GM12878 (cell line): Measurements from ENCODE around the gene DDR2.
A peak's percentile ranks its signal among the peaks of the same experiment; 100 is the strongest.
"Not testable (repeated sequence)": the region's sequence is repeated elsewhere in the genome, so short reads cannot be mapped to it uniquely, and the experiment has no call there.

Source experiments
- CTCF ChIP-seq, 3 experiments: IDR thresholded peaks in 2 of 3; conservative IDR thresholded peaks in 1 of 3; 2 replicates each; pipeline ENCODE4 v1.5.1; 2011; ENCODE audit warnings: low read depth in 3 of 3, low read length in 3 of 3, mild to moderate bottlenecking in 3 of 3, control low read depth in 2 of 3, moderate library complexity in 2 of 3, inconsistent platforms in 1 of 3, mixed read lengths in 1 of 3; ENCODE audit not compliant: control insufficient read depth in 2 of 3, insufficient read depth in 1 of 3; ENCODE audit errors: extremely low read depth in 1 of 3
- FOS ChIP-seq: IDR thresholded peaks from 3 replicates; pipeline ENCODE4 v1.6.1; 2011; ENCODE audit warnings: borderline replicate concordance; ENCODE audit not compliant: insufficient read length; ENCODE audit errors: extremely low read depth
- JUND ChIP-seq: IDR thresholded peaks from 2 replicates; pipeline ENCODE4 v1.6.1; 2012; ENCODE audit warnings: low read depth, mild to moderate bottlenecking, low read length, improper control_type of control experiment, moderate library complexity
- NRF1 ChIP-seq: conservative IDR thresholded peaks from 2 replicates; pipeline ENCODE4 v1.6.1; 2011; ENCODE audit warnings: mild to moderate bottlenecking, low read depth, low read length, improper control_type of control experiment
- ZSCAN29 ChIP-seq: fragments of 450-650 bp; IDR thresholded peaks from 2 replicates; pipeline ENCODE4 v1.6.1; 2017; ENCODE audit warnings: mild to moderate bottlenecking, moderate library complexity

GRCh38 chr1:162790303-162790984 lies 158.2 kb downstream of the DDR2 start, which contains the start of gene HSD17B7:
- peak in 1 of 3 experiments; percentile 16; a peak in 1 of 6 replicates for TF ChIP-seq CTCF (IDR thresholded peaks at IDR 0.05 in 2 of 3, conservative IDR thresholded peaks at IDR 0.05 in 1 of 3; ENCODE audit: control insufficient read depth in 2 of 3, extremely low read depth in 1 of 3, insufficient read depth in 1 of 3, low read depth in 3 of 3, low read length in 3 of 3)
- not testable (repeated sequence) for TF ChIP-seq FOS, JUND, ZSCAN29, NRF1
